ENCODE data around the gene DENND5A.

DENND5A gene

DNA sequence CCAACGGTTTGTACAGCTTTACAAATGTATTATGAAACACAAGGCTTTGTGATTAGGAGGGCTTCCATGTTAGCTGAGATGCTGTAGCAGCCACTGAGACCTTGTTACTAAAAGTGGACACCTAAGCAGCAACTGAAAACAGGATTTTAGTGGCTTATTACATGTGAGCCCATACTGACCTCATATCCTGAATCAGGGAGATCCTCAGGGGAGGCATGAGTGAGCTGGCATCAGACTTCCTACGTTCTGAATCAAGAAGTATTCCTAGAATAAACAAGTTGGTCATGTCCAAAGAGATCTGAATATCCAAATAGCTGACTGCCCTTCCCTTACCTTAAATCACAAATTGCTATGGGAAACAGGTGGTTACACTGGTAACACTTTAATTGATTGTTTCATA is 114.6 kb downstream of the DENND5A start:
- H3K9me3 Mint-ChIP-seq (ENCODE audit: low read depth): no peaks in the 10 kb centered on the region
- no peak overlapping the region for H3K27ac Mint-ChIP-seq
- H3K4me3 Mint-ChIP-seq: no peak overlapping the region
- no peaks in the 10 kb centered on the region for H3K27me3 Mint-ChIP-seq
- H3K36me3 Mint-ChIP-seq: peaks cover 11% of the 10 kb centered on the region
- no peaks in the 10 kb centered on the region for H3K4me1 Mint-ChIP-seq (ENCODE audit: low read depth)

DNA sequence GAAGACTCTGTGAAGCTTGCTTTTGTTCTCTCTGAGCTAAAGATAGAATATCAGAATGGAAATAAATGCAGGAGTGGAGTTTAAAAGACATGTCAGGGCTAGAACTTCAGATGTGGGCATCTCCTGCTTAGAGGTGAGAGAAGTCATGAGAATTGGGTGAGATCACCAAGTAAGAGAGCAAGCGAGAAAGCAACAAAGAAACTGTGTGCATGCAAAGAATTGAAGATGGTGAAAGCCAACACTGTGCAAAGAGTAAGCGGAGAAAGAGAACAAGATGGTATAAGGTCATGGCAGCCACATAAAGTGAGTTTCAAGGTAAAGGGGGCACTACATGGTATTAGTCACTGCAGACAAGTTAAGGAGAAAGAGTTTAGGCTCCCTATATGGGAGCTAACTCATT is 116.4 kb downstream of the DENND5A start:
- H3K9me3 Mint-ChIP-seq (ENCODE audit: low read depth): no peaks in the 10 kb centered on the region
- H3K27ac Mint-ChIP-seq: no peak overlapping the region
- H3K4me3 Mint-ChIP-seq: no peak overlapping the region
- H3K27me3 Mint-ChIP-seq: no peaks in the 10 kb centered on the region
- peaks cover 4% of the 10 kb centered on the region for H3K4me1 Mint-ChIP-seq (ENCODE audit: low read depth)
- peaks cover 15% of the 10 kb centered on the region for H3K36me3 Mint-ChIP-seq

GRCh38 chr11:9148035-9148434 is 117.1 kb downstream of the DENND5A start:
- peaks cover 4% of the 10 kb centered on the region for H3K4me1 Mint-ChIP-seq (ENCODE audit: low read depth)
- H3K27me3 Mint-ChIP-seq: no peaks in the 10 kb centered on the region
- H3K36me3 Mint-ChIP-seq: peaks cover 15% of the 10 kb centered on the region
- H3K9me3 Mint-ChIP-seq (ENCODE audit: low read depth): no peaks in the 10 kb centered on the region
- no peak overlapping the region for H3K4me3 Mint-ChIP-seq
- peak overlapping the region; percentile 22 for H3K27ac Mint-ChIP-seq

DNA sequence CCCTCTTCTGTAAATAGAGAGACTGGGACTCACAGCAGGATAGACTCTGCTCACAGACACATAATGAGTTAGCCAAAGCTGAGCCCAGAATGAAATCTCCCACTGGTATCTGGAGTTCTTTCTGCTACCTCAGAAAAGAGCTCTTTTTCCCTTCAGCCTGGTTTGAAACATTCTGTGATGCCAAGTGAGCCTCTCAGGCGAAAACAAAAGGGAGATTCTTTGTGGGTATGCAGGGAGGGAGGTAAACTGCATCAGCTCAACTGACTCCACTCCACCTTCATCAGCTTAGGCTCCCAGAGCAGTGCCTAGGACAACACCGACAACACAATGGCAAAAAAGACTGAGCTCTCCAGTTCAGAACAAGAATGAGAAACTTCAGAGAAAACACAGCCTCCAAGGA is 118.7 kb downstream of the DENND5A start:
- H3K27ac Mint-ChIP-seq: peak overlapping the region; percentile 25
- no peaks in the 10 kb centered on the region for H3K27me3 Mint-ChIP-seq
- peaks cover 4% of the 10 kb centered on the region for H3K4me1 Mint-ChIP-seq (ENCODE audit: low read depth)
- H3K36me3 Mint-ChIP-seq: peaks cover 14% of the 10 kb centered on the region
- no peak overlapping the region for H3K4me3 Mint-ChIP-seq
- H3K9me3 Mint-ChIP-seq (ENCODE audit: low read depth): no peaks in the 10 kb centered on the region

- Mint-ChIP-seq H3K4me1 (ENCODE audit: low read depth) (peaks cover 7% of the 10 kb centered on the region), H3K27ac (peak overlapping the region; percentile 36), H3K36me3 (peaks cover 17% of the 10 kb centered on the region), H3K27me3 (no peaks in the 10 kb centered on the region), H3K4me3 (no peak overlapping the region), H3K9me3 (ENCODE audit: low read depth) (no peaks in the 10 kb centered on the region)
These were observed 119.9 kb downstream of the DENND5A start for GRCh38 chr11:9145283-9145682.

- no peaks in the 10 kb centered on the region for H3K9me3 Mint-ChIP-seq (ENCODE audit: low read depth)
- no peaks in the 10 kb centered on the region for H3K27me3 Mint-ChIP-seq
- H3K4me3 Mint-ChIP-seq: no peak overlapping the region
- peak overlapping the region; percentile 36 for H3K27ac Mint-ChIP-seq
- peaks cover 17% of the 10 kb centered on the region for H3K36me3 Mint-ChIP-seq
- H3K4me1 Mint-ChIP-seq (ENCODE audit: low read depth): peaks cover 10% of the 10 kb centered on the region
These were observed 120.3 kb downstream of the DENND5A start for GRCh38 chr11:9144828-9145227.

GRCh38 chr11:9143721-9144120 is 121.4 kb downstream of the DENND5A start:
- Mint-ChIP-seq H3K4me1 (ENCODE audit: low read depth) (peaks cover 13% of the 10 kb centered on the region), H3K27me3 (no peaks in the 10 kb centered on the region), H3K27ac (no peak overlapping the region), H3K36me3 (peaks cover 13% of the 10 kb centered on the region), H3K9me3 (ENCODE audit: low read depth) (no peaks in the 10 kb centered on the region), H3K4me3 (no peak overlapping the region)

DNA sequence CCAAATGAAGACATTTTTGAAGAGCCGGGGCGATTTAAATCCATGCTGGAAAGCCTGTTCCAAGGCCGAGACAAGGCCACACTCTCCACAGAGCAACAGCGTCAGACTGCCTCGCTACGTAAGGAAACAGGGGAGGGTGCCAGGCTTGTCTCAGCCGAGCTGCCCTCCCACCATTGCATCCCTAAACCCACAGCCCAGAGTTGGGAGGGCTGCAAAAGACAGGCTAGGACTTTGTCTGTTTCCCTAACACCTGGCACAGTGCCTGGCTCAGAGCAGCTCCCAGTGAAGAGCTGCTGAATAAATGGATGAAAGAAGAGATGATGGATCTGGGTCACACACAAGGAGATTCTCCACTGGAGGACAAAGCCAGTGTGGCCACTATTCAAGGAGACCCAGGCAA is 122.4 kb downstream of the DENND5A start:
- Mint-ChIP-seq H3K4me3 (no peak overlapping the region), H3K27ac (peak overlapping the region; percentile 78), H3K36me3 (peaks cover 13% of the 10 kb centered on the region), H3K9me3 (ENCODE audit: low read depth) (no peaks in the 10 kb centered on the region), H3K27me3 (no peaks in the 10 kb centered on the region), H3K4me1 (ENCODE audit: low read depth) (peaks cover 20% of the 10 kb centered on the region)

DNA sequence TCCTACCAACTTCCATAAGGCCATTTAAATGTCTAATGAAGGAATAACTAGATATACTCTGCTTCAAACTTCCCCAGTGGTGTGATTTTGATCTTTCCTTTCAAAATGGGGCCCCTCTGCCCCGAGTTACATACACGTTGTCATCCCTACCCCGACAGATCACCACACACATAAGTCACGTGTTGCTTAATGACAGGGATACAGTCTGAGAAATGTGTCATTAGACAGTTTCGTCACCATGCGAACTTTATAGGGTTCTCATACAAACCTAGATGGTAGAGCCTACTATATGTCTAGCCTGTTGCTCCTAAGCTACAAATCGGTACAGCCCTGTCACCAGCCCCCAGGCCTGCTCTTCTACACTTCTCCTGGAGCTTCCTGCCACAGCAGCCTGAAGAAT is 124.0 kb downstream of the DENND5A start:
- H3K4me1 Mint-ChIP-seq (ENCODE audit: low read depth): peaks cover 25% of the 10 kb centered on the region
- H3K4me3 Mint-ChIP-seq: no peak overlapping the region
- no peaks in the 10 kb centered on the region for H3K27me3 Mint-ChIP-seq
- peak overlapping the region; percentile 50 for H3K27ac Mint-ChIP-seq
- no peaks in the 10 kb centered on the region for H3K9me3 Mint-ChIP-seq (ENCODE audit: low read depth)
- peaks cover 11% of the 10 kb centered on the region for H3K36me3 Mint-ChIP-seq

DNA sequence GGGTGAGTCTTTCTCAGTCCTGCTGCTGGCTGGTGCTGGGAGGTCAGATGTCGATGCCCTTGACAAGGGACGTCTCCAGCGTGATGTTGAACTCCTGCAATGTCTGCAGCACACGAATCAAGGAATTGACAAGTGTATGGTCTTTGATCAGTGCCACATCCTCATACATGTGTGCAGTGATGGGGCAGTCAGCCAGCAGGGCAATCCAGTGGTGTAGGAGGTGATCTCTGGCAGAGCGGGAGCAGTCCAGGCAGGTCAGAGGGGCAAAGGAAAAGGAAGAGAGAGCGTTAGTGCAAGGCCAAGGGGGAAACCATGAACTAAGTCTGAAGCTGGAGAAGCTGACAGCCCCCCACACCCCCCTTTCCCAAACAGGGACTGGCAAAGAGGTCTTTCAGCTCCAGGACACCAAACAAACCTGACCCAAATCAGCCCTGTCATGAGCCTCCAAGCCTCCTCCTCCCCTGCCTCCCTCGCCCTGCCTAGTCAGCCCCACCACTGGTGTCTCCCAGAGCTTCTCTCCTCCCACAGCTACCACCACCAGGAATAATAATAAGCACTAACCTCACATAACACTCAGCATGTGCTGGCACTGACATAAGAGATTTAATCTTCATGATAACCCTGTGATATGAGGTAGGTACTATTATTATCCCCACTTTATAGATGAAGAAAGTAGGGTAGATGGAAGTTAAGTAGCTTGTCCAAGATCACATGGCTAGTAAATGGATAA is 125.4 kb downstream of the DENND5A start:
- H3K9me3 Mint-ChIP-seq (ENCODE audit: low read depth): no peaks in the 10 kb centered on the region
- peaks cover 8% of the 10 kb centered on the region for H3K36me3 Mint-ChIP-seq
- H3K27me3 Mint-ChIP-seq: no peaks in the 10 kb centered on the region
- no peak overlapping the region for H3K4me3 Mint-ChIP-seq
- H3K4me1 Mint-ChIP-seq (ENCODE audit: low read depth): peaks cover 22% of the 10 kb centered on the region
- H3K27ac Mint-ChIP-seq: peak overlapping the region; percentile 25

DNA sequence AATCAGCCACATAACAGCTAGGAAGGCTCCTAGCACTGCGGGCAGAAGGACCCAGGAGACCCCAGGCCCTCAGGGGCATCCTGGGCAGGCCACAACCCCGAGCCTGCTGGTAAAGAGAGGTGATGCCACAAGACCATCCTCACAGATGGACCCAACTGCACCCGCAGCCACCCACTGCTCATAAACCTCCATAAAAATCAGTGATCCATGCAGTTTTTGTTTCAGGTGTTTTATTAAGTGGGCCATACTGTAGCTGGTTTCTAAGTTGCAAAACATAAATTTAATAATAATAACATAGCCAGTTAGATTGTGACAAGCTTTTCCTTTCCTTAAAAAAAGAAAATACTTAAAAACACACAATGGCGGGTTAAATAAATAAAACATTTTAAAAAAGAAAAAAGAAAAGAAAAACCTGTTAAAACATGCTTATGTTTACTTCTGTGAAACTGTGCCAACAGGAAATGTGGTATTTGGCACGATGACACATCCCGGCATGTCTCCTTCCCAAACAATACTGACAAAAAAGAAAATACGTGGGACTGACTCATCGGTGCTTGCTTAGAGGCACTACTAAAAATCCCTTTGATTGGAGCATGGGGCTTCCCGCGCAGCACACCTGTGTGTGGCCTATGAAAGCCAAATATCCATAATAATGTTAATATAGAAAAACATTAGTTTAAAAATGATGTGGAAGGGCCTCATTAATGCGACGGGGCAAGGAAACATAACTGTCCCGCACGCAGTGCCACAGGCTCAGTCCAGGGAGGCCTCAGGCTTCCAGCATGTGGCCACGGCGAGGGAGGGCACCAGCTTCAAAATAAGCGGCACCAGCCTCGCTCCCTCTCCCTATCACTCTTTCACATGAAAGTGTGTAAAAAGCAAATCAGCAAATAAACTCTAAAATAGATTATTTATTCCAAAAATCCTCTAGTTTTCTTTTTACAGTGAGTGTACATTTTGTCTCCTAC is 126.3 kb downstream of the DENND5A start:
- peaks cover 8% of the 10 kb centered on the region for H3K36me3 Mint-ChIP-seq
- H3K9me3 Mint-ChIP-seq (ENCODE audit: low read depth): no peaks in the 10 kb centered on the region
- no peaks in the 10 kb centered on the region for H3K27me3 Mint-ChIP-seq
- H3K4me3 Mint-ChIP-seq: no peak overlapping the region
- H3K27ac Mint-ChIP-seq: no peak overlapping the region
- H3K4me1 Mint-ChIP-seq (ENCODE audit: low read depth): peaks cover 21% of the 10 kb centered on the region

GRCh38 chr11:9138133-9138453 is 127.1 kb downstream of the DENND5A start:
- Mint-ChIP-seq H3K4me3 (no peak overlapping the region), H3K27me3 (no peaks in the 10 kb centered on the region), H3K27ac (no peak overlapping the region)

DNA sequence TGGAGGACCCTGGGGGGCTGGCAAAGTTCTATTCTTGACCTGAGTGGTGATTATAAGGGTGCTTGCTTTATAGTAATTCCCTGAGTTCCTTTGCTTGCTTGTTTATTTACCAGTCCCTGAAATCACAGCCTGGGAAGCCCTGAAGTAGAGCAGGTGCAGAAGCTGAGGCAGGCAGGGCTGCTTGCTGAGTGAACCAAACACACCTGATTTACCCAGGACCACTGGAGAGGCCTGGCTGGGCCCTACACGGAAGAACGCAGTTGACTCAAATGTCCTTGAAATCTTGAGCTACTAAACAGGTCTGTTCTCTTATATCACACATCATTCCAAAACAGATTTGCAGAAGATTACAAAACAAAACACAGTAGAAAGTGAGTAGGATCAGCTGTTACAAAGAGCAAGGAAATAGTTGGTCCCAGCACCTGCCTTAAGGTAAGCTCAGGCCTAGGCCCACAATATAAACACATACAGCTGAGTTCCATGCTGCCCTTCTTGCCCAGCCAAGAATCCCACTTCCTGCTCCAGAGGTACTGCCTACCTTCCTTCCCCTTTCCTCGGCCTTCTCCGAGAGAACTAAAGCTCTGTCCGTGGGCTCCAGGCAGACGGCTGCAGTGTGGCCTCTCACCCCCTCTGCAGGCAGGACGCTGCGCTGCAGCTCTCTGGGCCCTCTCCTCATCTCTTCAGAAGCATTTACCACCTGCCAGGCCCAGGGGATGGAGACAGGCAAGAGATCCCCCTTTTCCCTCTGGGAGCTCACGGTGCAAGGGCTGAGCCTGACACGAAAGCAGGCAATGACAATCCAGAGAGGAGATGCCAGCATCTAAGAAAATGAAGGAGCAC is 127.6 kb downstream of the DENND5A start:
- Mint-ChIP-seq H3K27ac (peak overlapping the region; percentile 7), H3K36me3 (peaks cover 8% of the 10 kb centered on the region), H3K4me1 (ENCODE audit: low read depth) (peaks cover 21% of the 10 kb centered on the region), H3K27me3 (no peaks in the 10 kb centered on the region), H3K4me3 (no peak overlapping the region), H3K9me3 (ENCODE audit: low read depth) (no peaks in the 10 kb centered on the region)

More at GRCh38 chr11:9138133-9138453, 127.1 kb downstream of the DENND5A start:
- peaks cover 8% of the 10 kb centered on the region for H3K36me3 Mint-ChIP-seq
- no peaks in the 10 kb centered on the region for H3K9me3 Mint-ChIP-seq (ENCODE audit: low read depth)
- peaks cover 21% of the 10 kb centered on the region for H3K4me1 Mint-ChIP-seq (ENCODE audit: low read depth)

- H3K4me3 Mint-ChIP-seq: no peak overlapping the region
- peaks cover 11% of the 10 kb centered on the region for H3K36me3 Mint-ChIP-seq
- H3K27me3 Mint-ChIP-seq: no peaks in the 10 kb centered on the region
These were observed 128.4 kb downstream of the DENND5A start for GRCh38 chr11:9136741-9137140.

GRCh38 chr11:9133956-9134355 is 131.2 kb downstream of the DENND5A start:
- H3K9me3 Mint-ChIP-seq (ENCODE audit: low read depth): no peaks in the 10 kb centered on the region
- peaks cover 9% of the 10 kb centered on the region for H3K36me3 Mint-ChIP-seq
- H3K4me3 Mint-ChIP-seq: no peak overlapping the region
- no peak overlapping the region for H3K27ac Mint-ChIP-seq
- H3K4me1 Mint-ChIP-seq (ENCODE audit: low read depth): peaks cover 13% of the 10 kb centered on the region
- no peaks in the 10 kb centered on the region for H3K27me3 Mint-ChIP-seq

More at GRCh38 chr11:9136741-9137140, 128.4 kb downstream of the DENND5A start:
- Mint-ChIP-seq H3K4me1 (ENCODE audit: low read depth) (peaks cover 21% of the 10 kb centered on the region), H3K9me3 (ENCODE audit: low read depth) (no peaks in the 10 kb centered on the region), H3K27ac (no peak overlapping the region)
